Activated naive CD4-positive, alpha-beta T cell (primary cell): ENCODE measurements around the gene NLRC3.

ENCODE experiments used
- DNase-seq, 4 experiments: peaks; one replicate each; lab custom pipeline; 2025; lab: John Stamatoyannopoulos, UW

Gene NLRC3

DNA sequence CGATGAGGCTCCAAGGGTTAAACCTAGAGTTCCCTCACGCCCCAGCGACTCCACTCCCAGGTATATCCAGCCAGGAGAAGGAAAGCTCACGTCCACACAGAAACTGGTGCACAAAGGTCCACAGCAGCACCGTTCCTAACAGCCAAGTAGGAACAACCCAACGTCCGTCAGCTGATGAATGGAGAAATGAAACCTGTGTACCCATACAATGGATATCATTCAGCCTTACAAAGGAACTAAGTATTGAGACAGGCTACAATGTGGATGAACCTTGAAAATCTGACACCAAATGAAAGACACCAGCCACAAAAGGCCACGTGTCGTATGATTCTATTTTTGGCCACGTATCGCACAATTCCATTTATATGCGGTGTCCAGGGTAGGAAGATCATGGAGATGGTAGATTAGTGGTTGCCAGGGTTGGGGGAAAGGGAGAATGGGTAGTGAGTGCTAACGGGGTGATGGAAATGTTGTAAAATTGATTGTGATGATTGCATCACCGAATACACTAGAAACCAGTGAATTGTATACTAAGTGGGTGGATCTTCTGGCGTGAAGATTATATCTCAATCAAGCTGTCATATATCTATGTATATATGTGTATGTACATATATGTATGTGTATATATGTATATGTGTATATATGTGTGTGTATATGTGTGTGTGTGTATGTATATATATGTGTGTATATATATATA lies 30.1 kb downstream of the NLRC3 start:
- no peak for DNase-seq

DNA sequence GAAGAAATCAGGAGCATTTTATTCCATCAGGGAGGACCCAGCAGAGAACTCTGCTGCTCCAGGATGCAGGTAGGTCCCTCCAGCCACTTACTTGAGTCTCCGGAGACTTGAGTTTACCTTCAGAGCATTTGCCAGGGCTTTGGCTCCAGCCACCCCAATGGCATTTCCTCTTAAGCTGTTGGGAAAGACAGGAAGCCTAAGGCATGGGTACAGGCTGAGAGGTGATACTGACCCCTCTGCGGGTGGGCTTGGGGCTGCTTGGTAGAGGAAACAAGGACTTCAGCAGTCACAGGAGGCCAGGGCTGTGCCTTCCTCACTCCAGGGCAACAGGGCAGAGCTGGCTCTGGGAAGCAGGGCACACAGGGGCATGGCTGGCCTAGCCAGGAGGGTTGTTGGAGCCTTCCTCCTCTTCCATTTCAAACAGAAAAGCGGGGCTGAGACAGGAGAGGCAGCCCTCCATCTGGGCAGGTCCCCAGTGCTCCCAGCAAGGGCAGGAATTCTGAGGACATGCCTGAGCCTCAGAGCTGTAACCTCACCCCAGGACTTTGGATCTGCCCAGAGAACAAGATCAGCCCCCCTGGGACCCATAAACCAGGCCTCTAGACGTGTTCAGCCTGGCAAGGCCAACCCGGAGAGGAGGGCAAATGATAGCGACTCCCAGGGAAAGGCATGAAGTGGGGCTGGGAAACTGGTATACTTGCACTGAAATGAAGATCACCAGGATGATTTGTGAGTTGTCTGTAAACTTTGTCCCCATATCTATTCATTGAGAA lies 34.4 kb downstream of the NLRC3 start:
- DNase-seq, result no peak

DNA sequence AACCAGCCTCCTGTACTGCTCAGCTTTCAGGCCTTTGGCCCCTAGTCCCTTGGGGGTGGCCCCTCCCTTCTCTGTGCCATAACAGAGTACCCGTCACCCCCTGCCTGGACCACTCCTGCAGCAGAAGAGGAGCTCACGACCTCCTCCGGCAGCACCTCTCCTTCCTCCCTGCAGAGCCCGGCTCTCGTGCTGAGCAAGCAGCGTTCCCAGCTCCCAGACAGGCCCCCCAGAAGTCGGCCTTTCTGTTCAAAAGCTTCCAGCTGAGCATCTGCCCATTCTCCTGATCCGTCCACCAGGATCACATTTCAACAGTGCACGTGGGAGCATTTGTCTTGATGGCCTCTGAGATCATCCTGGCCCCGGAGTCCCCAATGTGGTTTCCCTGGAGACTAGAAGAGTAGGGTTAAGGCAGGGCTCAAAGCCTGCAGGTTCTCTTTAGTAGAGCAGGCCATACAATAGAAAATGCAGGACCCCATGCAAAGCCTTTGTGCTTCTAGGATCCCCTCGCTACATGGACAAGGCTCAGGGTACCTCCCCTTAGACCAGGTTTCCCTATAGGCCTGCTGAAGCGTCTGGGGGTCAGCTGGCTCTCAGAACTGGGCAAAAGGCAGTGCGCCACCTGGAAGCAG lies 35.6 kb downstream of the NLRC3 start:
- no peak for DNase-seq

DNA sequence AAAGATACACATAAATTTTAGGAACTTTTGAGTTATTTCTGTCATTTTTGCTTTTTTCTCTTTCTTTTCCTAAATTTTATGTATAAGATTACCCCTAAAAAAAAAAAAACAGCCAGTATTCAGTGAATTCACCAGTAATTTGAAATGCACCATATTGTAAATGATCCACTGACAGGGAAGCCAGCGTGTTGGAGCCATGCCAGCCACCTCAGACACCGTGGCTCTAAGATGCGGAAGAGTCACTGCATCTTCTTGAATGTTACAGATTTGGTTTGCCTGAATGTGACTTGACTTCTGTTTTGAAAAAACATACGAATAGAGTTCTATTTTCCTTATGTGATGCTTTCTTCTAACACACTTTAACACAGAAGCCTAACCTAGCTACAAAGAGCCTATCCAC lies 39.0 kb downstream of the NLRC3 start:
- no peak for DNase-seq

DNA sequence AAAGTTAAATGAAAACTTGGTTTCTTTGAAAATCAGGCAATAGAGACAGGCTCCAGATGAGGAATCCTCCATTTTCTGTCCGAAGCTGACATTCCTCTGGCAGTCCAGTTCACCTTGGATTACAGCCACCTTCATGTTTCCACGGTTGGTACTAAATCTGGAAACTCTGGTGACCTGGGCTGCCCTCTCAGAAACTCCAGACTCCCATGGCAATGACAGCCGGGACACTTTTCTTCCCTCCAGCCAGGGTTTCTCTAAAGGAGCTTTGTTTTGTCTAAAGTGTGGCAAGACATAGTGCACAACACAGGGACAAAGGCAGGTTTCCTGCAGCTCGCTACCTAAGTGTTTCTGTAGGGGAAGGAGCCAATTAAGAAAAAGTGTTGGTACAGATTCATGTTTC lies 40.4 kb downstream of the NLRC3 start:
- no peak for DNase-seq

DNA sequence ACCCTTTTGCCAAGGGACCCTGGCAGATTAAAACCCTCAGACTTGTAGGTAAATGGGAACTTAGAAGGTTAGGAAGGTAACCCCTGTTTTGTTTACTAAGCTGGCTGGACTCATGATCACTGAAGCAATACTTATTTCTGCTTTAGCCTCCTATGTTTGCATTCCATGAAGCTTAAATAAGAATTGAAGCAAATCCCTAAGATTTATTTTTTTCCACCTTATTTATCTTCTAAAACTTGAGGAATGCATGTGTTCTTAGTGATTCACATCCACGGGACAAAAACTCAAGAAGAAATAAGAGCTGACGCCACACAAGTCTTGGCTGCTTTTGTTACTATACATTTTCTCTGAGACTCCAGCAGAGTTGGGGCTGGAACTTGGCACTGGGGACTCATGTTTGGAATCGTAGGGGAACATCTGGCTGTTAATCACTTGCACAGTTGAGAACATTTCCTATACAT lies 40.9 kb downstream of the NLRC3 start:
- DNase-seq, result no peak

- no peak for DNase-seq
These were observed 43.1 kb downstream of the NLRC3 start for GRCh38 chr16:3534126-3534525.

DNA sequence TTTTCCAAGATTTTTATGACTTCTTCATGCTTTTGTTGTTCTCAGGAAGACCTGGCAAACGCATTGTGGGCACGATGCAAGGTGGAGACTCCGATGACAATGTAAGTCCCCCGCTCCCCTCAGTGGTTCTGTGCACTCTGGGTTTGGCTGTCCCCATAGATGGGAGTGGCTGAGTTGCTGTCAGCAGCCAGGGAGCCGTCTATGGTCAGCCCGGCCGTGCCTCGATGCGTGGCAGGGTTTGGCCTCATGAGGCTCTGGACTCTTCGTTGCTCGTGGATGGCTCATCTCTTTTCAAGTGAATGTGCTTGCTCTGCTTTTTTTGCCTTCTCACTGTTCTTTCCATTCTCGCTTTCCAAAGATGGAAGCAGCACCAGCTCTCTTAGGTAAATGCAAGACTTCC lies 44.5 kb downstream of the NLRC3 start:
- no peak for DNase-seq

DNA sequence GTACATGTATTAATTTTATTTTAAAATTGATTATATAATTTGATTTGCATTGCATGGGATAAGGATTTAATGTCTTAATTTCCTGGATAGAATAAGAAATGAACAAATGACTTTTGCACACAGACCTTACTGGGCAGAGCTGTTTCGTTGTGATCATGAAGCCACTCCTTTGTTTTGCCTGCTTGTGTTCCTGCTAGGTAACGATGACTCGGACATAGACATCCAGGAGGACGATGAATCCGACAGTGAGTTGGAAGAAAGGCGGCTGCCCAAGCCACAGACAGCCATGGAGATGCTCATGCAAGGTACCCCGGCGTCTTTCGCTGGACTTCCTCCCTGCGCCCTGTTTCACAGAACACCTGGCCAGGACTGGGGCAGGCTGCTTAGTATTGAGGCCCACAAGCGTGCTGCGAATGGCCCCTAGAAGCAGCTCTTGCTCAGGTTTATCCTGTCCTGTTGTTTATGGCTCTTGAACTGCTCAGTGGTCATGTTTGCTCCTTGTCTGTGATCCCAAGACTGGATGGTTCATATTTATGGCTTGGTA lies 46.8 kb downstream of the NLRC3 start:
- no peak for DNase-seq

- DNase-seq, result no peak
These were observed 48.0 kb downstream of the NLRC3 start for GRCh38 chr16:3529175-3529574.

GRCh38 chr16:3528406-3528805 lies 48.8 kb downstream of the NLRC3 start:
- DNase-seq, result no peak

DNA sequence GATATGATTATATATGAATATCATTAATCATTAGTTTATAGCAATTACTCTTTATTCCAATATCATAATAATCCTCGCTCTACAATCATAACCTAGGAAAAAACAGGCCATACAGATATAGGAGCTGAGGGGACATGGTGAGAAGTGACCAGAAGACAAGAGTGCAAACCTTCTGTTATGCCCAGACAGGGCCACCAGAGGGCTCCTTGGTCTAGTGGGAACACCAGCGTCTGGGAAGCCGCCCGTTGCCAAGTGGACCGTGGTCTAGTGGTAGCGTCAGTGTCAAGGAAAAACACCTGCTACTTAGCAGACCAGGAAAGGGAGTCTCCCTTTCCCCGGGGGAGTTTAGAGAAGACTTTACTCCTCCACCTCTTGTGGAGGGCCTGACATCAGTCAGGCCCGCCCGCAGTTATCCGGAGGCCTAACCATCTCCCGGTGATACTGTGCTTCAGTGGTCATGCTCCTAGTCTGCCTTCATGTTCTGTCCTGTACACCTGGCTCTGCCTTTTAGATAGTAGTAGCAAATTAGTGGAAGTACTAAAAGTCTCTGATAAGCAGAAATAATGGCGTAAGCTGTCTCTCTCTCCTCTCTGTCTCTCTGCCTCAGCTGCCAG lies 49.9 kb downstream of the NLRC3 start:
- DNase-seq, result peak in 3 of 4 experiments; percentile 7 to 22 (median 9)

- DNase-seq, result no peak
These were observed 51.3 kb downstream of the NLRC3 start for GRCh38 chr16:3525951-3526350.

DNA sequence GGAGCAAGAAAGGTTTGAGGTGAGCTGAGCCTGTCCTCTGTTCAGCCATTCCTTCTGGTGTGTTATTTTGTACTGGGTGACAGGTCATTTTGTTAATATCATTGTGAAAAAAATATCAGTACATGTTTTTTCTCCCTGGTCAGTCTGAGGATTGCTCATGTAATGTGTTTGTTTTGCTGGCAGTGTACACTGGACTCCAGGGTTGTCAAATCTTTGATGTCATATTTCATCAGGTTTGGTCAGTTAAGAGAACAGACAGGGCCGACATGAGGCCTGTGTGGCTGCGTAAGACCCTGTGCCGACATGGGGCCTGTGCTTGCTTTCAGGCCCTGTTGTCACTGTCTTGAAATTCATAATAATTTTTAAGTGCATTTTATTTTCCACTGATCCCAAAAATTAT lies 53.9 kb downstream of the NLRC3 start:
- no peak for DNase-seq

GRCh38 chr16:3520841-3521240 lies 56.4 kb downstream of the NLRC3 start:
- no peak for DNase-seq

GRCh38 chr16:3520413-3520812 lies 56.8 kb downstream of the NLRC3 start:
- no peak for DNase-seq

DNA sequence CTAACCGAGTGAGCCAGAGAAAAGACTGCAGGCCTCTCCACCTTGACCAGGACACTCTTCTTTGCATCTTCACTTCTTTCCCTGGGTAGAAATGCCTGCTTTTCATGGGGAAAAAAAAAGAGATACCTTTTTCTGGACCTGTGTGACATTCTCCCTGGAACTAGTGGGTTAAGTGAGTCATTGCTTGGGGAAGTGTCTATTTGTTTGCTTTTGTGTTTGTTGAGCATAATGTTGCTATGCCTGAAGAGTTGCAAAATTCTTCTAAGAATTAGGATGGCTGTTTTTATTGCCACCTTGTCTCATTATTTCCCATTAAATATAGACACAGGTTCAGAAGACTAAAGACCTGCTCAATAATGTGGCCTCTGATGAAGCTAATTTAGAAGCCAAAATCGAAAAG lies 57.6 kb downstream of the NLRC3 start:
- DNase-seq, result no peak

DNA sequence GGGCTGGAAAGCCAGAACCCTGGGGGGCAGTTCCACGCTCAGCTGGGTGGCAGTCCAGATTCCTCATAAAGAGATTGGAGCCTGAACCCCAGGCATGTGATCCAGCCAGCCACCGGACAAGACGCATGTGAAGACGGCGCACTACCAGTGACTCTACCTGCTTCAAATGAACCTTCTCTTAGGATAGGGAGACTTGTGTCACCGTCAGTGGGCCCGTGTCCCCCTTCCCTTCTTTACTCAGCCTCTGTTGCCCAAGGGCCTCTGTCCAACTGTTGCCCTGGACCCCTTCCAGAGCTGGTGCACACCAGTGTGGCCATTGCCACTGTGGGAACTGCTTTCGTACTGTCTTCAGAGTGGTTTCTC lies 58.2 kb downstream of the NLRC3 start:
- DNase-seq, result no peak

DNA sequence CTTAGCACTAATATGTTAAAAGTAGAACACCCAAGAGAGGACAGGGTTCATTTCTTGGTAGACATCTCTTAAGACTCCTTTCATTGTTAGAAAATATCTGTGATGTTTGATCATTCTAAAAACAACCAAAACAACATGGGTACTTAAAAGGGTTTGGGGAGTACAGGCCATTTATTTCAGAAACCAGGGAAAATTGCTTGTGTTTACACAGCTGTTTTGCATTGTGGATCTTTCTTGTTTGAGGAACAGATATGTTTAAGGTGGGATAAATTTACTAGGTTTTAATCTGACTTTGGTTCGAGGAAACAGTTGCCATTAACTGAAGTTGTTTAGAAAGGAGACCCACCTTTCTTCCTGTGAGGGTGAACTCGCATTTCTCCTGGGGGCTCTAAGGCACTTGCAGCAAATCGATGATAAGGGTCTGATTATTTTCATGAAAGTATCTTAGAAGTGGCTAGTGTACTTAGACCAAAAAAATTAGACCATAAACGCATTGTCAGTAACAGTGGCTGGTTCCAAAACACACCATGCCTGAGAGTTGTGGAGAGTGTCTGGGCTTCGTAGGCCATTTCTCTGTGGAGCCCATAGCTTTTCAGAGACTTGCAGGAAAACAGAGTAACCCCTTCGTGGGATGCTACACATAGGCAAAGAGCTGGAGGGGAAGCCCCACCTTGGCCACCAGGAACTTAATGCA lies 58.8 kb downstream of the NLRC3 start:
- no peak for DNase-seq

DNA sequence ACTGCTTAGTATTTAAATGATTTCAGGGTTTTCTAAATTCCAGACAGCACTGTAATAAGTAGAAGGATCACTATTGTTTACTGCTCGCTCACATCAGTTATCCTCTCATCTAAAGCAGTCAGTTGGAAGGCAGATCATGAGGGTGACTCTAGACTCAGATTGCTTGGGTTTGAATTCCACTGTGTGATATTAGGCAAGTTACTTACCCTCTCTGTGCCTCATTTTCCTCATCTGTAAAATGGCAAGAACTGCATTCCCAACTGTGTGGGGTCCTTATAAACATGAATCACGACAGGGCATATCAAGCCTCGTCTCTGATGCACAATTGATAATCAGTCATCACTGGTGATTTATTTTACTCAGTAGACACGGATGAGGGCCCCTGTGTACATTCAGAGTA lies 61.3 kb downstream of the NLRC3 start:
- DNase-seq, result no peak

DNA sequence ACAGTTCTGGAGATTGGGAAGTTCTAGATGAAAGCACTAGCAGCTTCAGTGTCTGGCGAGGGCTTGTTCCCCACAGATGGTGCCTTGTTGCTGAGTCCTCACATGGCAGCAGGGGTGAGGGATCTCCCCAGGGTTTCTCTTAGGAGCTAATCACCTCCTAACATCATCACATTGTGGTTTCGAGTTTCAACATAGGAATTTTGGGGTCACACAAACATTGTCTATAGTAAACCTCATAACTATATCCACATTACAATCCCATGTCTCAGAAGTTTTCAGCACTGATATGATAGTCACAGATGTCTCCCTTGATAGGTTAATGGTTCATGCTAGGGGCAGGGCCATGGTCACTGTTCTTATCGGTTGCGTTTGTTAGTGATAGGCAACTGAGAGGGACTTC lies 62.6 kb downstream of the NLRC3 start:
- no peak for DNase-seq
